Raji (cell line): ENCODE results near the gene HK3.

Source experiments
- POLR2A ChIP-seq: IDR thresholded peaks from 2 replicates; pipeline ENCODE4 v1.6.1; 2011; ENCODE audit warnings: low read depth, low read length, control low read depth; ENCODE audit not compliant: insufficient read depth

HK3 gene

DNA sequence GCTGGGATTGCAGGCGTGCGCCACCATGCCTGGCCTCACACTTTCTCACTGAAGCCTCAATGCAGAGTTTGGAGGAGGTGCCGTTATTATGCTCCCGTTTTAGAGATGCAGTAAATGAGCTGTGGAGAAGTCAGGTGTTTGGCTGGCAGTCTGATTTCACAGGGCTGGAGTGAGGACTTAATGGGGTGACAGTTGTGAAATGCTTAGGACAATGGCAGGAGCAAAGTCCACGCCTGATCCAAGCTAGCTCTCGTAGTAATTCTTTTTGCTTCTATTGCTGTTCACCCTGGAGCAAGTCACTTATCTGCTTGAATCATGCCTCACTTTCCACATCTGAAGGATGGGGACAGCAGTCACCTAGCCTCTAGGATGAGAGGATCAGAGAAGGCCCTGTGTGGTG, 67.0 kb downstream of the HK3 start:
- no peak for TF ChIP-seq POLR2A

DNA sequence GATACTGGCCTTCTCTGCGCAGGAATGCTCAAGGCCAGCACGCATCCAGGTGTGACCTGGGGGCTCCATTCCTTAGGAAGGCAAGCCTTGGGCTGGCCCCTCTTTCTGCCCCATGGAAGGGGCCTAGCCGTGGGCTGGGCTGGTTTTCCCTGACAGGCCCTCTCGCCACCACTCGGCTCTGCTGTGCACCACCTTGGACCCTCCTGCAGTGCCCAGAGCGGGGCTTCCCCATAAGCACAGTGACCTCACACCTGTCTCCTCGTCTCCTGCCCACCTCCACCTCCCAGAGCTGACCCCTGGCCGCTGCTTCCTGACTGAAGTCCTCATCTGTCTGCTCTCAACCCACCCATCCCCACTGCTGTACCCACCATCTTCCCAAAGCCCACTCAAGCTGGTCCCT, 67.7 kb downstream of the HK3 start:
- TF ChIP-seq POLR2A, result no peak

DNA sequence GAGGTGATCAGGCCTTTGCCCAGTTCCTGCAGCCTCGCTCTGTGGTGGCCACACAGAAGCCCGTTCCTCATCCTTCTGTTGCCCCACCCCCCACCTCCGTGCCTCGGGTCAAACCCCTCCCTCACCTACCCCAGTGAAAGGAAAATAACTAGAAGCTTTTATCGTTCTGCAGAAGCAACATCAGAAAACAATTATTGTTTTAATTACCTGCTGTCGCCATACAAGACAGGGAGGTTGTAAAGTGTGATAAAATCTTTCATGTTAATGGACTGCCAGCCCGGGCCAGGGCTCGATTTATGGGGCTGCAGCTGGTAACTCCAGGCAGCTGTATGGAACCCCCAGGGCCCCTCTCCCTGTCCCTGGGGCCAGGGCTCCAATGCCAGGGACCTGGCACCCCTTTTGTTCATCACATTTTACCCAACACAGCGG, 68.1 kb downstream of the HK3 start:
- no peak for TF ChIP-seq POLR2A
